SU-DHL-6 (cell line): ENCODE data around the gene CIRBP.

Experiments
- H2AFZ ChIP-seq: fragments of 200-600 bp; sonication (generic); 2 replicates; pipeline ENCODE4 v1.6.1; 2014; ENCODE audit warnings: low read depth, mild to moderate bottlenecking, moderate library complexity, mixed read lengths, antibody characterized with exemption, low read length; ENCODE audit not compliant: severe bottlenecking
- H3F3A ChIP-seq: fragments of 200-600 bp; shearing (Covaris generic); 2 replicates; pipeline ENCODE4 v1.6.0; 2016; ENCODE audit warnings: antibody characterized with exemption, mild to moderate bottlenecking; ENCODE audit not compliant: insufficient read depth
- H3K27ac ChIP-seq: fragments of 200-600 bp; sonication (generic); 2 replicates; pipeline ENCODE4 v1.5.1; 2016; ENCODE audit warnings: low read depth, mild to moderate bottlenecking, low read length, moderate library complexity, mixed read lengths
- H3K27me3 ChIP-seq: fragments of 200-600 bp; sonication (generic), shearing (Covaris generic); 2 replicates; pipeline ENCODE4 v1.6.0; 2014; ENCODE audit warnings: mild to moderate bottlenecking, low read length
- H3K36me3 ChIP-seq: fragments of 200-600 bp; sonication (generic); 2 replicates; pipeline ENCODE4 v1.6.1; 2014; ENCODE audit warnings: mild to moderate bottlenecking, low read length, mixed read lengths
- H3K4me2 ChIP-seq: fragments of 300-600, 200-600 bp; shearing (Covaris generic), sonication (generic); 2 replicates; pipeline ENCODE4 v1.6.0; 2014; ENCODE audit warnings: low read length, low read depth, mild to moderate bottlenecking; ENCODE audit not compliant: poor library complexity, severe bottlenecking
- H3K4me3 ChIP-seq: fragments of 200-600 bp; sonication (generic); 2 replicates; pipeline ENCODE4 v1.5.1; 2014; ENCODE audit warnings: antibody characterized with exemption, low read length, mild to moderate bottlenecking, mixed read lengths; ENCODE audit not compliant: insufficient read depth, poor library complexity, severe bottlenecking
- H3K79me2 ChIP-seq: fragments of 200-600 bp; sonication (generic); 2 replicates; pipeline ENCODE4 v1.6.1; 2014; ENCODE audit warnings: mild to moderate bottlenecking, low read length, moderate library complexity; ENCODE audit not compliant: insufficient read depth
- H3K9ac ChIP-seq: fragments of 200-600 bp; sonication (generic); 2 replicates; pipeline ENCODE4 v1.7.0; 2014; ENCODE audit warnings: mild to moderate bottlenecking, low read length
- H3K9me2 ChIP-seq: fragments of 200-600 bp; sonication (generic); replicated peaks from 2 replicates; pipeline ENCODE4 v1.6.1; 2014; ENCODE audit warnings: low read length; ENCODE audit not compliant: insufficient read depth
- H3K9me3 ChIP-seq: fragments of 200-600 bp; sonication (generic); 2 replicates; pipeline ENCODE4 v1.6.1; 2014; ENCODE audit warnings: low read length, mixed read lengths; ENCODE audit not compliant: insufficient read depth
- H4K20me1 ChIP-seq: fragments of 200-600 bp; sonication (generic); 2 replicates; pipeline ENCODE4 v1.6.1; 2014; ENCODE audit warnings: low read depth, mild to moderate bottlenecking, antibody characterized with exemption, low read length, moderate library complexity, mixed read lengths
- CTCF ChIP-seq: fragments of 200-600 bp; sonication (generic); IDR thresholded peaks from one replicate; pipeline ENCODE4 v1.5.1; 2017; ENCODE audit warnings: antibody characterized with exemption, mild to moderate bottlenecking, low read length, moderate library complexity; ENCODE audit not compliant: insufficient read depth, poor library complexity, severe bottlenecking
- EZH2phosphoT487 ChIP-seq: fragments of 200-600 bp; sonication (generic), shearing (Covaris generic); conservative IDR thresholded peaks from 2 replicates; pipeline ENCODE4 v1.6.1; 2018; ENCODE audit warnings: mild to moderate bottlenecking, antibody characterized with exemption, low read length, moderate library complexity, mixed read lengths

Gene CIRBP

GRCh38 chr19:1234955-1235380, 34.2 kb upstream of the CIRBP start:
- H3K4me3 ChIP-seq: no peak overlapping the region
- H3K9ac ChIP-seq: no peak overlapping the region
- no peaks in the 10 kb centered on the region for H3K9me2 ChIP-seq
- H3K36me3 ChIP-seq: no peaks in the 10 kb centered on the region
- no peak overlapping the region for H3K4me2 ChIP-seq
- H3K27me3 ChIP-seq: no peaks in the 10 kb centered on the region
- H3F3A ChIP-seq: peaks cover 16% of the 10 kb centered on the region
- no peaks in the 10 kb centered on the region for H3K79me2 ChIP-seq
- no peak overlapping the region for H3K27ac ChIP-seq
- no peak overlapping the region for H2AFZ ChIP-seq
- H4K20me1 ChIP-seq: no peaks in the 10 kb centered on the region
- no peaks in the 10 kb centered on the region for H3K9me3 ChIP-seq
- TF ChIP-seq EZH2phosphoT487 (no peak), CTCF (no peak)

GRCh38 chr19:1235625-1236538, 33.2 kb upstream of the CIRBP start:
- no peak overlapping the region for H3K4me3 ChIP-seq
- no peak overlapping the region for H2AFZ ChIP-seq
- TF ChIP-seq EZH2phosphoT487: no peak
- no peak for TF ChIP-seq CTCF
- H3K36me3 ChIP-seq: no peaks in the 10 kb centered on the region
- H4K20me1 ChIP-seq: no peaks in the 10 kb centered on the region
- no peak overlapping the region for H3K9ac ChIP-seq
- no peaks in the 10 kb centered on the region for H3K9me3 ChIP-seq
- peaks cover 16% of the 10 kb centered on the region for H3F3A ChIP-seq
- no peaks in the 10 kb centered on the region for H3K27me3 ChIP-seq
- H3K27ac ChIP-seq: no peak overlapping the region
- no peaks in the 10 kb centered on the region for H3K79me2 ChIP-seq
- H3K9me2 ChIP-seq: no peaks in the 10 kb centered on the region
- no peak overlapping the region for H3K4me2 ChIP-seq

GRCh38 chr19:1236576-1236975, 32.6 kb upstream of the CIRBP start:
- H3K79me2 ChIP-seq: no peaks in the 10 kb centered on the region
- H3K27ac ChIP-seq: no peak overlapping the region
- H3K4me2 ChIP-seq: no peak overlapping the region
- no peaks in the 10 kb centered on the region for H3K9me3 ChIP-seq
- peaks cover 21% of the 10 kb centered on the region for H3F3A ChIP-seq
- no peak overlapping the region for H3K9ac ChIP-seq
- H3K27me3 ChIP-seq: no peaks in the 10 kb centered on the region
- H4K20me1 ChIP-seq: no peaks in the 10 kb centered on the region
- H3K36me3 ChIP-seq: no peaks in the 10 kb centered on the region
- H3K4me3 ChIP-seq: no peak overlapping the region
- TF ChIP-seq CTCF (no peak), EZH2phosphoT487 (no peak)
- no peaks in the 10 kb centered on the region for H3K9me2 ChIP-seq
- no peak overlapping the region for H2AFZ ChIP-seq
